GM21786 (cell line): ENCODE data around the gene LEMD1.
"Not testable (repeated sequence)": the region's sequence is repeated elsewhere in the genome, so short reads cannot be mapped to it uniquely, and the experiment has no call there.

Source experiments
- ATAC-seq: cut with Tn5 transposase; IDR thresholded peaks from one replicate; pipeline ENCODE4 v1.9.1; 2021; ENCODE audit not compliant: unreplicated experiment

The LEMD1 gene

GRCh38 chr1:205430696-205431305 is 8.9 kb upstream of the LEMD1 start:
- no peak for ATAC-seq

- no peak for ATAC-seq
Observed at GRCh38 chr1:205429762-205430695, 8.2 kb upstream of the LEMD1 start.

GRCh38 chr1:205424901-205425600 is 3.2 kb upstream of the LEMD1 start:
- no peak for ATAC-seq

GRCh38 chr1:205423814-205424399 is 2.1 kb upstream of the LEMD1 start:
- no peak for ATAC-seq

- ATAC-seq = no peak
Observed at GRCh38 chr1:205422993-205423642, 1.3 kb upstream of the LEMD1 start.

- no peak for ATAC-seq
Observed at GRCh38 chr1:205420938-205421337, 918 bp downstream of the LEMD1 start.

- no peak for ATAC-seq
Observed at GRCh38 chr1:205417870-205418635, 3.8 kb downstream of the LEMD1 start.

- ATAC-seq = no peak
Observed at GRCh38 chr1:205416322-205416721, 5.5 kb downstream of the LEMD1 start.

GRCh38 chr1:205410581-205411298 is 11.1 kb downstream of the LEMD1 start:
- ATAC-seq = no peak

- ATAC-seq = no peak
Observed at GRCh38 chr1:205407970-205408369, 13.9 kb downstream of the LEMD1 start.

- not testable (repeated sequence) for ATAC-seq
Observed at GRCh38 chr1:205406252-205406651, 15.6 kb downstream of the LEMD1 start.

GRCh38 chr1:205404484-205404883 is 17.4 kb downstream of the LEMD1 start:
- not testable (repeated sequence) for ATAC-seq

- ATAC-seq = no peak
Observed at GRCh38 chr1:205398586-205398985, 23.3 kb downstream of the LEMD1 start.

GRCh38 chr1:205396967-205397616 is 24.8 kb downstream of the LEMD1 start:
- no peak for ATAC-seq

GRCh38 chr1:205395616-205396015 is 26.2 kb downstream of the LEMD1 start:
- ATAC-seq = no peak

- no peak for ATAC-seq
Observed at GRCh38 chr1:205392650-205393049, 29.2 kb downstream of the LEMD1 start.

- ATAC-seq = no peak
Observed at GRCh38 chr1:205391386-205391785, 30.5 kb downstream of the LEMD1 start.

GRCh38 chr1:205387845-205388244 is 34.0 kb downstream of the LEMD1 start:
- ATAC-seq = no peak

GRCh38 chr1:205382990-205383389 is 38.9 kb downstream of the LEMD1 start:
- ATAC-seq = not testable (repeated sequence)
